Natural killer cell (primary cell): Measurements from ENCODE around the gene MACIR. TPM values are rescaled to one million over a fixed set of nuclear protein-coding genes. Genes with fewer than 3 reads are reported as not detected.
"Not testable (repeated sequence)": the region's sequence is repeated elsewhere in the genome, so short reads cannot be mapped to it uniquely, and the experiment has no call there.

Source experiments
- ATAC-seq, 3 donors: fragments of 150-1000 bp in 2 of 3; fragments of 200-7000 bp in 1 of 3; cut with Tn5 transposase; 1 replicate in 1 of 3; 2 replicates in 2 of 3; pipeline ENCODE4 v1.10.0; 2021; ENCODE audit warnings: mild to moderate bottlenecking in 2 of 3, moderate library complexity in 2 of 3
- DNase-seq, 2 donors: peaks; one replicate each; pipeline versions ENCODE4 v3.0.0 to v3.0.0-alpha.2; 2013 to 2021; ENCODE audit warnings: mixed read lengths in 1 of 2
- H3K27ac ChIP-seq: one replicate; pipeline ENCODE4 v1.5.1; 2013; ENCODE audit warnings: mild to moderate bottlenecking, low read length
- H3K27me3 ChIP-seq: one replicate; pipeline ENCODE4 v1.6.1; 2013; ENCODE audit warnings: low read length; ENCODE audit not compliant: control insufficient read depth, insufficient read depth
- H3K36me3 ChIP-seq: one replicate; pipeline ENCODE4 v1.6.1; 2013; ENCODE audit warnings: low read length; ENCODE audit not compliant: control insufficient read depth, insufficient read depth
- H3K4me1 ChIP-seq: one replicate; pipeline ENCODE4 v1.6.1; 2013; ENCODE audit warnings: low read length; ENCODE audit not compliant: control insufficient read depth, insufficient read depth
- H3K4me3 ChIP-seq: one replicate; pipeline ENCODE4 v1.5.1; 2013; ENCODE audit warnings: low read length
- H3K9me3 ChIP-seq: one replicate; pipeline ENCODE4 v1.6.1; 2013; ENCODE audit warnings: low read length; ENCODE audit not compliant: control insufficient read depth, insufficient read depth
- H3K27ac Mint-ChIP-seq, 2 donors: one replicate each; pipeline ENCODE4 v1.8.0; 2022; ENCODE audit warnings: mild to moderate bottlenecking in 2 of 2, mixed read lengths in 2 of 2, moderate library complexity in 1 of 2
- H3K27me3 Mint-ChIP-seq, 2 donors: one replicate each; pipeline ENCODE4 v1.8.0; 2022; ENCODE audit warnings: low read depth in 2 of 2, mixed read lengths in 2 of 2
- H3K36me3 Mint-ChIP-seq: one replicate; pipeline ENCODE4 v1.8.0; 2022; ENCODE audit warnings: mixed read lengths
- H3K4me1 Mint-ChIP-seq, 2 donors: one replicate each; pipeline ENCODE4 v1.8.0; 2022; ENCODE audit warnings: mixed read lengths in 2 of 2
- H3K4me3 Mint-ChIP-seq: one replicate; pipeline ENCODE4 v1.8.0; 2022; ENCODE audit warnings: mild to moderate bottlenecking, moderate library complexity, mixed read lengths
- H3K9me3 Mint-ChIP-seq, 2 donors: one replicate each; pipeline ENCODE4 v1.8.0; 2022; ENCODE audit warnings: mixed read lengths in 2 of 2
- WGBS: methylation state at CpG from one replicate; pipeline ENCODE4 v1.1.7; 2013; ENCODE audit warnings: missing lambda C conversion rate; ENCODE audit not compliant: insufficient coverage; 5-methylcytosine and 5-hydroxymethylcytosine counted together
- intact Hi-C: fragments of 100-400 bp; cut with micrococcal nuclease; formaldehyde crosslinking; loops from one replicate; pipeline ENCODE4 v1.14.2; 2022
- total RNA-seq, 4 donors: library from RNA; stranded (reverse); fragments of 120-200 nt in 1 of 4; gene quantifications; one replicate each; pipeline versions ENCODE4 v1.2.3 to v1.2.4, GENCODE V29; 2013 to 2022
- TF ChIP-seq, protein P1 (sequence below): fragments of 200-600 bp; IDR thresholded peaks from one replicate; pipeline ENCODE4 v1.8.0; 2022; ENCODE audit warnings: antibody characterized with exemption

The MACIR gene
- total RNA-seq, 3 donors from 2014 or later (not counting 1 experiment from before 2014, with no cell fraction given), result 1.5 to 5.3 (median 2.7) TPM

DNA sequence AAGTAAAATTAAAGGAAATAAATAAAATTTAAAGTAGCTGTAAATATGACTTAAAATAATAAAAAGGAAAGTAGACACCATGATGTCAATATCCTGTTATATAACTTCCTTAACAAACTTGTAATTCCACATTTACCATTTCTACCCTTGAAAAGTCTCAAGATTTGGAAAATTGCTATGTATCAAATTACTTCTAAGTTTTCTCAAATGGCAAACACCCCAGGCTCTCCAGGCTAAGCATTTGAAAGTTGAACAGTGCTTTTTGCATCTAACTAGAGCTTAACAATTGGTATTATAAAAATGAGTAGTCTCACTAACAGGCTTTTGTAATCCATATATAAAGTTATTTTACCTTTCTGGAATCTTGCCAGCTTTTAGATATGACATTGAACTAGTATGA lies 41.5 kb upstream of the MACIR start:
- no peaks in the 10 kb centered on the region for H3K9me3 Mint-ChIP-seq
- no peaks in the 10 kb centered on the region for H3K4me1 ChIP-seq
- no peak overlapping the region for H3K27ac Mint-ChIP-seq
- no peaks in the 10 kb centered on the region for H3K27me3 ChIP-seq
- H3K36me3 ChIP-seq, result no peaks in the 10 kb centered on the region
- H3K4me3 ChIP-seq, result no peak overlapping the region
- no peak overlapping the region for H3K27ac ChIP-seq
- DNase-seq (no peak), ATAC-seq (no peak)
- H3K9me3 ChIP-seq, result no peaks in the 10 kb centered on the region
- TF ChIP-seq, protein P1, sequence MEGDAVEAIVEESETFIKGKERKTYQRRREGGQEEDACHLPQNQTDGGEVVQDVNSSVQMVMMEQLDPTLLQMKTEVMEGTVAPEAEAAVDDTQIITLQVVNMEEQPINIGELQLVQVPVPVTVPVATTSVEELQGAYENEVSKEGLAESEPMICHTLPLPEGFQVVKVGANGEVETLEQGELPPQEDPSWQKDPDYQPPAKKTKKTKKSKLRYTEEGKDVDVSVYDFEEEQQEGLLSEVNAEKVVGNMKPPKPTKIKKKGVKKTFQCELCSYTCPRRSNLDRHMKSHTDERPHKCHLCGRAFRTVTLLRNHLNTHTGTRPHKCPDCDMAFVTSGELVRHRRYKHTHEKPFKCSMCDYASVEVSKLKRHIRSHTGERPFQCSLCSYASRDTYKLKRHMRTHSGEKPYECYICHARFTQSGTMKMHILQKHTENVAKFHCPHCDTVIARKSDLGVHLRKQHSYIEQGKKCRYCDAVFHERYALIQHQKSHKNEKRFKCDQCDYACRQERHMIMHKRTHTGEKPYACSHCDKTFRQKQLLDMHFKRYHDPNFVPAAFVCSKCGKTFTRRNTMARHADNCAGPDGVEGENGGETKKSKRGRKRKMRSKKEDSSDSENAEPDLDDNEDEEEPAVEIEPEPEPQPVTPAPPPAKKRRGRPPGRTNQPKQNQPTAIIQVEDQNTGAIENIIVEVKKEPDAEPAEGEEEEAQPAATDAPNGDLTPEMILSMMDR, result no peak
- H3K4me1 Mint-ChIP-seq, result peaks cover 8 to 9% of the 10 kb centered on the region in 2 donors
- H3K27me3 Mint-ChIP-seq, result no peaks in the 10 kb centered on the region
- intact Hi-C loops, result no loop called here
- no peak overlapping the region for H3K4me3 Mint-ChIP-seq
- no peaks in the 10 kb centered on the region for H3K36me3 Mint-ChIP-seq

DNA sequence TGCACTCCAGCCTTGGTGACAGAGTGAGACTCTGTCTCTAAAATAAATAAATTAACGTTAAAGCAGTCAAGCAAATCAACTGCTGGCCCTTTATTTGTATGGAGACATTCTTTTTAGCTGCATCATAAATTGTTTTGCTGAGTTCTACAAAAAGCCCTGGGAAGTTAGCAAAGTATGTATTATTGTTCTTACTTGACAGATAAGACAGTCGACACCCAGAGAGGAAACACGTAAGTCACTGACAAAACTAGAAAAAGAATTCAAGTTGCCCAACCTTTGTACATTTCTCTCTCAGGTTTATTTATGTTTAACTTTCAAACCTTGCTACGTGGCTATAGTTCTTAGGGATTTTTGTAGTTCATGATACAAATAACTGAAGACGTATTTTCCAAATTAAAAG lies 40.4 kb upstream of the MACIR start:
- Mint-ChIP-seq H3K4me3 (no peak overlapping the region), H3K4me1 (peaks cover 5% of the 10 kb centered on the region in 2 donors), H3K27ac (no peak overlapping the region), H3K27me3 (no peaks in the 10 kb centered on the region), H3K9me3 (no peaks in the 10 kb centered on the region), H3K36me3 (no peaks in the 10 kb centered on the region)
- intact Hi-C loops, result no loop called here
- TF ChIP-seq, protein P1, result no peak
- no peaks in the 10 kb centered on the region for H3K4me1 ChIP-seq
- DNase-seq, result no peak
- no peaks in the 10 kb centered on the region for H3K36me3 ChIP-seq
- no peaks in the 10 kb centered on the region for H3K9me3 ChIP-seq
- no peak for ATAC-seq
- no peaks in the 10 kb centered on the region for H3K27me3 ChIP-seq
- 91% methylated on average over 3 of the region's 5 CpGs for WGBS
- no peak overlapping the region for H3K27ac ChIP-seq
- no peak overlapping the region for H3K4me3 ChIP-seq

DNA sequence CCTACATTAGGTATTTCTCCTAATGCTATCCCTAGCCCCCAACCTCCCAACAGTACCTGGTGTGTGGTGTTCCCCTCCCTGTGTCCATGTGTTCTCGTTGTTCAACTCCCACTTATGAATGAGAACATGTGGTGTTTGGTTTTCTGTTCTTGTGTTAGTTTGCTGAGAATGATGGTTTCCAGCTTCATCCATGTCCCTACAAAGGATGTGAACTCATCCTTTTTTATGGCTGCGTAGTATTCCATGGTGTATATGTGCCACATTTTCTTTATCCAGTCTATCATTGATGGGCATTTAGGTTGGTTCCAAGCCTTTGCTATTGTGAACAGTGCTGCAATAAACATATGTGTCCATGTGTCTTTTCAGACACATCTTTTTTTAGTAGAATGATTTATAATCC lies 39.5 kb upstream of the MACIR start:
- H3K9me3 ChIP-seq, H3K36me3 Mint-ChIP-seq, H3K4me3 Mint-ChIP-seq, H3K4me1 Mint-ChIP-seq, H3K9me3 Mint-ChIP-seq, H3K27ac ChIP-seq, ATAC-seq, H3K27ac Mint-ChIP-seq, H3K36me3 ChIP-seq, intact Hi-C loops, H3K4me3 ChIP-seq, DNase-seq, H3K27me3 Mint-ChIP-seq, H3K27me3 ChIP-seq, H3K4me1 ChIP-seq: not testable (repeated sequence)
- no CpG with 5 or more reads among the region's 2 CpGs for WGBS

DNA sequence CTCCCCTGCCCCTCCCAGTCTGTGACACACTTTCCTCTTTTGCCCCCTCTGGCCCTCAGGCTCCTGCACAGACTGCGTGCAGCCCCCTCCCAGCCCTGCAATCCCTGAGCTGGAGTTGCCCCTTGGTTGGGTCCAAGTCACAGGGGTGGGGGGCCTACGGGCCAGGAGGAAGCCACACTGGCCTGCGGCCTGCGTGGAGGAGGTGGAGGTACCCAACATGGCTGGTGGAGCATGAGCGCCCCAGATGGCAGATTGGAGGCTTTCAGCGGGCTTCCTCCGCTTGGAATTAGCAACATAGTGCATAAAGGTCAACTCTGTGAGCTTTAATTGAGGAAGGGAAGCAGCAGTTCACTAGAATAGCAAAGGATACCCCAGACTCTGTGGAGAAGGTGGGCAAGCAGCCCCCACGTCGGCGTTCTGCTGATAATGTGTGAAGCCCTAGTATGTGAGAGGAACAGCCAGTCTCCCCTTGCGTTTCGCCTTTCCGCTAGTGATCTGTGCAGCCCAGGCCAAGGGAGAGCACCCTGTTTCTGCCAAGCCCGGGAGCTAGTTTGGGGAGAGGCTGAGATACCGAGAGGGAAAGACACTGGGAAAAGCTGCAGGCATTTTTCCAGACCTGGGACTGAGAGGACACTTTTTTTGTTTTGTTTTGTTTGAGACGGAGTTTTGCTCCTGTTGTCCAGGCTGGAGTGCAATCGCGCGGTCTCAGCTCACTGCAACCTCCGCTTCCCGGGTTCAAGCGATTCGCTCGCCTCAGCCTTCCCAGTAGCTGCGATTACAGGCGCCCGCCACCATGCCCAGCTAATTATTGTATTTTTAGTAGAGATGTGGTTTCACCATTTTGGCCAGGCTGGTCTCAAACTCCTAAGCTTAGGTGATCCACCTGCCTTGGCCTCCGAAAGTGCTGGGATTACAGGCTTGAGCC lies 35.3 kb upstream of the MACIR start:
- no peak for ATAC-seq
- Mint-ChIP-seq H3K27ac (no peak overlapping the region), H3K4me1 (peaks cover 0 to 7% of the 10 kb centered on the region in 2 donors), H3K36me3 (no peaks in the 10 kb centered on the region), H3K9me3 (no peaks in the 10 kb centered on the region), H3K4me3 (no peak overlapping the region), H3K27me3 (peaks cover 14 to 32% of the 10 kb centered on the region in 2 donors)
- DNase-seq, result no peak
- H3K27ac ChIP-seq, result no peak overlapping the region
- peaks cover 4% of the 10 kb centered on the region for H3K4me1 ChIP-seq
- no peaks in the 10 kb centered on the region for H3K36me3 ChIP-seq
- H3K4me3 ChIP-seq, result no peak overlapping the region
- intact Hi-C loops, result no loop called here
- TF ChIP-seq, protein P1, result no peak
- no peaks in the 10 kb centered on the region for H3K9me3 ChIP-seq
- 94% methylated on average over 28 of the region's 28 CpGs for WGBS
- H3K27me3 ChIP-seq, result no peaks in the 10 kb centered on the region
